HG03469 (cell line): ENCODE data around the gene ANO9.
"Not testable (repeated sequence)": the region's sequence is repeated elsewhere in the genome, so short reads cannot be mapped to it uniquely, and the experiment has no call there.

Source experiments
- ATAC-seq: cut with Tn5 transposase; IDR thresholded peaks from one replicate; pipeline ENCODE4 v1.9.1; 2021; ENCODE audit warnings: mild to moderate bottlenecking, moderate library complexity, moderate number of reproducible peaks; ENCODE audit not compliant: unreplicated experiment

ANO9 gene

DNA sequence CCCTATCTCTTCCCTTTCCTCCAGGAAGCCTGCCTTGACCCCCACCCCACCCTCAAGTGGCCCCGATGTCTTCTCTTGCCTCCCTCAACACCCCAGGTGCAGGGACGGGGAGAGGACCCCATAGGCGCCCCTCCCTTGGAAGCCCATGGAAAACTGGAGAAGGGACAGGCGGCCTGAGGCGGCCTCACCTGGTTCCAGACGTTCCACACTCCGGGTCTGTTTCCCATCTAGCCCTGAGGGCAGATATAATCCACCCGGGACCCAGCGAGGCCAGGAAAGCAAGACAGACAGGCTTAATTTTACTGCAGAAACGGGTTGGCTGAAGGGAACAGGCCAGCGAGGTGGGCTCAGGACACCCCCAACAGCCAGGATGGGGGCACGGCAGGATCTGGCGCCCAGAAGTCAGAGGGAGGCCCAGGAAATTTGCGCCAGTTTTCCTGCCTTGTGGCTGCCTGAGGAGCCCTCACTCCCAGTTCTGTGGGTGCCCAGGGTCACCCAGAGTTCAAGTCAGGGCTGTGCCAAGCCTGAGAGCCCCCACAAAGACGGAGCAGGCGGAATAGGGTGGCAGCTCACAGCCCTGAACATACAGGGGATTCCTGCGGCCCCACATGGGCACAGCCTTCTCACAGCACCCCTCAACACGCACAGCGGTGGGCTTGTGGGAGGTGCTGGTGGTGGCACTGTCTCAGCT is 24.0 kb downstream of the ANO9 start:
- no peak for ATAC-seq

DNA sequence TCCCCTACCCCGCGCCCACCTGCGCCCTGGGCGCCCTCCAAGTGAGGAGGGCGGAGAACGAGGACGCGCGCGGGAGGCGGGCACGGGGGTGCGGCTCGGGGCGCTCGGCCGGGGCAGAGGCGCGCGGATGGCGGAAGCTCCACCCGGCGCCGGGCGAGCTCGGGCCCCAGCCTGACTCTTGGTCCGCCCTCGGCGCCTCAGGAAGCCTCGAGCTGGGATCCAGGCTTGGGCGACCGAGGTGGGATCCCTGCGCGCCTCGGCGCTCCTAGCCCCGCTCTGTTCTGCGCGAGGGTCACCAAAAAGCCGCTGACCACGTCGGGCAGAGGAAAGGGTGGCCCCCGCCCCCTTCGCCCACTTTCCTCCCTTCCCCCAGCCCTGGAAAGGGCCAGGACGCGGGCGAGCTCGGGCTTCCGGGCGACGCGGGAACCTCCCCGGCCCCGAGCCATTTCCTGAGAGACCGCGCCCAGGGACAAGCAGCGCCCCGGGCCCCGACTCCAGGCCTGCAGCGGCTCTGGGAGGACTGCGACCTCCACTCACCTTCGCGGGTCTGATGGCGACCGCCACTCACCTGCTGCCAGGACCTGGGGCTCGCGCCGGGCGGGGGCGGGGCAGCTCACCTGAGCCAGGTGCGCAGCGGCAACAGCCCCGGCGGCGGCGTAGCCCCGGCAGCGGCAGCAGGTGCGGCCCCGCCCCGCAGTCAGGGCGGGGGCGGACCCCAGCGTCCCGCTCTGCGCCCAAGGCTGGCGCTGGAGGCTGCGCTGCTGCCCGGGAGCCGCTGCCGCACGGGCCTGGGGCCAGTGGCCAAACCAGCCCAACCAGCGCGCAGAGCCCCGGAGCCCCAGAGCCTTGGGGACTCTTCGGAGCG is 24.8 kb downstream of the ANO9 start:
- no peak for ATAC-seq

DNA sequence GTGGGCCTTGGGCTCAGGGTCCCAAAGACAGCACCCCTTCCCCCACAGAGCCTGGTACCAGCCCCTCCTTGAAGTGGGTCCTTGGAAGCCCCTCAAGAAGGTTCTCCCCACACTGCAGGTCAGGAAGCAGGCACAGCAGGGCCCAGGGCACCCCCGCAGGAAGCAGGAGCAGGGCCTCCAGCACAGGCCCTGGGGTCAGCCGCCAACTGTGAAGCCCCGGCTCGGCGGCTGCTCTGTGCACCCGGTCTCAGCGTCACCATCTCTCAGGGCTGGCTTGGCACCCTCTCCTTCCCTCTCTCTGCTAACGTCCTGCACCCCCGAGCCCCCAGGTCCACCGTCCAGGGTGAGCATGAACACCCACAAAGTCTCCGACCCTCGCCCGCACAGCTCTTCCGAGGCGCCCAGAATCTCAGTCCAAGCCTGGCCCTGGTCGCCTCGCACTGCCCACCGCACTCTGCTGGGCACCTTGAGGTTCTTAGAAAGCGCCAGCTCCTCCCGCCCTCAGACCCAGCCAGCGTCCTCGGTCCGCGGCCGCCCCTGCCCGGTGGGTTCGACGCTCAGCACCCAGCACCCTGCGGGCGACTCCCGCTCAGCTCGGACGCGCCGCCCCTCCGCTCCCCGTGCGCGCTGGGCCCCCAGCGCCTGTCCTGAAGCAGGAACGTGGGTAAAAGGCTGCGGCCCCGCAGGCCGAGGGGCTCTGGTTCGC is 25.6 kb downstream of the ANO9 start:
- no peak for ATAC-seq

DNA sequence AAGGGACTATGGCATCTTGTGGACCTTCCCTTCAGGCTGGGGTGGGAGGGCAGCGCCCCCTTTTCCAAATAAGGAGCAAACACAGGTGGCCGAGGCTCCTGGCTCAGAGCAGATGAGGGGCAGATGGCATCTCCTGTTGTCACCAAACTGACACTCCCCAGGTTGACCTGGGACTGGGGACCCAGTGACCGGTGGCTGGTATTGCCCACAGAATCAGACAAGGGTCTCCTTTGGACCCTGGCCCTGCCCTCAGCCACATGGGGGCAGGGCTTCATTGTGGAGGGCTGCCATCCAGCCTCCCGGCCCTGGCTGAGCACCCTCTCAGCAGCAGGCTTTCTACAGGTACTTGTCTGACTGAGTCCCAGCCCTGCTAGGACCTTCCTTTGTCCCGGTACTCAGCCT is 26.2 kb downstream of the ANO9 start:
- no peak for ATAC-seq

DNA sequence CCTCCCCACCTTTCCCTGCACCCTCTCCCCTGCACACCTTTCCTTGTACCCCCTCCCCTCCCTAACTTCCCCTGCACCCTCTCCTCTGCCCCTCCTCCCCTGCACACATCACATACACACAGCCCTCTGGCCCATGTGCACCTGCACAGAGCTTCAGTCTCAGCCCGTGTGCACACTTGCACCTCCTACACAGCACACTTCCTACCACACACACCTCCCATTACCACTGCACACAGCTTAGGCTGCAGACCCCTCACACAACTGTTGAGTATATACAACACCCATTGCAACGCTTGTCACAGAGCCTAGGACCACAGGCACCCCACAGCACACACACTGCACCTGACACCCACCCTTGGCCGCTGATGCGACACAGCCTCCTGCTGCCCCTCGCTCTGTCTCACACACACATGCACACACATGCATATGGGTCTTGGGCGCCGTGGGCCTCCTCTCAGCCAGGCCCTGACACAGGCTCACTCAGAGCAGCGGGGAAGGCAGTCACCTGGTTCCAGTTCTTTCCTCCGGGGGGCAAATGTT is 27.4 kb downstream of the ANO9 start:
- no peak for ATAC-seq

DNA sequence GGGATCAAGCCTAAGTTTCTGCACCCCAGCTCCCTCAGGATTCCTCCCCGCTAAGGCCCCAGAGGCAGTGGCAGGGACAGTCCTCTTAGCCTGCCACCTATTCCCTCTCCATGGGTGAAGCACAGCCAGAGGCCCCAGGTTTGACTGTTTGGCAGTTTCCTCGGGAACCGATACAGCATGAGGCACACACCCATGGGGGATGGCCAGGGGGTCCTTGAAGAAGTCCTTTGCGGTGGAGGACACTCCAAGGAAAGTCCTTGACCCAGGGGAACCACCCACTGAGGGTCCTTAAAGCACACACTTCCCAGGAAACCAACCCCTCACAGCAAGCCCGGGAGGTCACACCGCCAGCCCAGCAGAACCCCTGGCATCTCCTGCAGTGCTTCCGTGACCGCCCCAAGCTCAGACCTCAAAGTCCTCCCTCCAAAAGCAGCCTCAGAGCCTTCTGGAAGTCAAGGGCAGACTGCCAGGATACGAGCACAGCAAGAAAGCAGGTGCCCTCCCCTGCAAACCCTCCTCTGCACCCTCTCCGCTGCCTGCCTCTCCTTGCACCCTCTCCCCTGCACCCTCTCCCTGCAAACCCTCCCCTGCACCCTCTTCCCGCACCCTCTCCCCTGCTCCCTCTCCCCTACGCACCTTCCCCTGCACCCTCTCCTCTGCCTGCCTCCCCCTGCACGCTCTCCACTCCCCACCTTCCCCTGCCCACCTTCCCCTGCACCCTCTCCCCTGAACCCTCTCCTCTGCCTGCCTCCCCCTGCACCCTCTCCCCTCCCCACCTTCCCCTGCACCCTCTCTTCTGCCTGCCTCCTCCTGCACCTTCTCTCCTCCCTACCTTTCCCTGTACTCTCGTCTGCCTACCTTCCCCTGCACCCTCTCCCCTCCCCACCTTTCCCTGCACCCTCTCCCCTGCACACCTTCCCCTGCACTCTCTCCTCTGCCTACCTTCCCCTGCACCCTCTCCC is 28.4 kb downstream of the ANO9 start:
- no peak for ATAC-seq

DNA sequence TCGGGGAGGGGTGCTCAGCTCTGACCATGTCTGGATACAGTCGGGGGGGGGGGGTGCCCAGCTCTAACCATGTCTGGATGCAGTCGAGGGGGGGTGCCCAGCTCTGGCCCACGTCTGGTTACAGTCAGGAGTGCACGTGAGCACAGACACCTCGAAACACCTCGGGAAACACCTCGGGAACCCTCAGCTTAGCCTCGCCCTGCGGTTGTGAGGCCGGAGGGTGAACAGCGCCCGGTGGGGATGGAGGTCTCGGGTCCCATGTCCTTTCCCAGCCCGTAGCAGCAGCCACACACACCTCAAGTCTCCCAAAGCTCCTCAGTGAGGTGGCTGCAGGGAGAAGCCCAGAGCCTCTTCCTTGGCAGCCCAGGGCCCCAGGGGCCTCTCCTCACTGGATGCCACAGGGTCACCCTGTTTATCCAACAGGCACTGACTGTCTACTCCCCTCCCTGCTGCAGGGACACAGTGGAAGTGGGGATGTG is 29.1 kb downstream of the ANO9 start:
- no peak for ATAC-seq

DNA sequence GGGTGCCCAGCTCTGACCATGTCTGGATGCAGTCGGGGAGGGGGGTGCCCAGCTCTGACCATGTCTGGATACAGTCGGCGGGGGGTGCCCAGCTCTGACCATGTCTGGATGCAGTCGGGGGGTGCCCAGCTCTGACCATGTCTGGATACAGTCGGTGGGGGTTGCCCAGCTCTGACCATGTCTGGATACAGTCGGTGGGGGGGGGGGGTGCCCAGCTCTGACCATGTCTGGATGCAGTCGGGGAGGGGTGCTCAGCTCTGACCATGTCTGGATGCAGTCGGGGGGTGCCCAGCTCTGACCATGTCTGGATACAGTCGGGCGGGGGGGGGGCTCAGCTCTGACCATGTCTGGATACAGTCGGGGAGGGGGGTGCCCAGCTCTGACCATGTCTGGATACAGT is 30.3 kb downstream of the ANO9 start:
- not testable (repeated sequence) for ATAC-seq

DNA sequence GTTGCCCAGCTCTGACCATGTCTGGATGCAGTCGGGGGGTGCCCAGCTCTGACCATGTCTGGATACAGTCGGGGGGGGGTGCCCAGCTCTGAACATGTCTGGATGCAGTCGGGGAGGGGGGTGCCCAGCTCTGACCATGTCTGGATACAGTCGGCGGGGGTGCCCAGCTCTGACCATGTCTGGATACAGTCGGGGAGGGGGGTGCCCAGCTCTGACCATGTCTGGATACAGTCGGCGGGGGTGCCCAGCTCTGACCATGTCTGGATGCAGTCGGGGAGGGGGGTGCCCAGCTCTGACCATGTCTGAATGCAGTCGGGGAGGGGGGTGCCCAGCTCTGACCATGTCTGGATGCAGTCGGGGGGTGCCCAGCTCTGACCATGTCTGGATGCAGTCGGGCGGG is 31.1 kb downstream of the ANO9 start:
- not testable (repeated sequence) for ATAC-seq

DNA sequence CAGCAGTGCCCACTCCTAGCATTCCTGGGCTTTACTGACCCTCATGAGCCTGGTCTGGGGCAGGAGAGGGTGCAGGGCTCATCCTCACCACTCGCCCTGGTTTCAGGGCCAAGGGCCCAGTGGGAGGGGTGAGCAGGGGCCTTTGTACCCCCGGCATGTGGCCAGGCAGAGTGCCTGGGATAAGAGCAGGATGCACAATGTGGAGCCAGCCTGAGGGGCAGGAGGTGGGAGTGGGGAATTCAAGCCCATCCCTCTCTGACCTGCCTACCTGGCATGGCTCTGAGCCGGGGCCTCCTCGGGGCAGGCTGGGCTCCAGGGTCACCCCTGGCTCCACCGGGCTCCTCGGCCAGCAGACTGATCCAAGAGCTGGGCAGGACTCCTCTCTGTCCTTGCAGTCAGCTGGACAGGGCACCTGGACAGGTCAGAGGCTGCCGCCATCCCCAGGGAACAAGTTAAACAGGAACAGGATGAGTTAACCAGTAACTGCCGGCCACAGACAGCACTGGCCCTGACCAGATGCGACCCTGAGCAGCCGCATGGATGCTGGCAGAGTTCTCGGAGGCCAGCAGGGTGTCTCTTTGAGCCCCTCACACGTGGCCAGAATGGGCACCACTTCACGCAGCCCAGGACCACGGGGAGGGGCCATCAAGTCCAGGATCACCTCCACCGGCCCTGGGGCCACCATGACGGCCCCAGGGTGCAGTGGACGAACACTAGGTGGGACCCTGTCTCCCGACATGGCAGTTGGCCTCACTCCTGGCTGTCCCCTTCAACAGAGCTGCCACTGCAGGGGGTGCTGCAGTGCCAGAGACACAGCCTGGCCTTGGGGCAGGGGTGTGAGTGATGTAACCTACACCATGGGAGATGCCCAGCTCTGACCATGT is 32.0 kb downstream of the ANO9 start:
- ATAC-seq = no peak

DNA sequence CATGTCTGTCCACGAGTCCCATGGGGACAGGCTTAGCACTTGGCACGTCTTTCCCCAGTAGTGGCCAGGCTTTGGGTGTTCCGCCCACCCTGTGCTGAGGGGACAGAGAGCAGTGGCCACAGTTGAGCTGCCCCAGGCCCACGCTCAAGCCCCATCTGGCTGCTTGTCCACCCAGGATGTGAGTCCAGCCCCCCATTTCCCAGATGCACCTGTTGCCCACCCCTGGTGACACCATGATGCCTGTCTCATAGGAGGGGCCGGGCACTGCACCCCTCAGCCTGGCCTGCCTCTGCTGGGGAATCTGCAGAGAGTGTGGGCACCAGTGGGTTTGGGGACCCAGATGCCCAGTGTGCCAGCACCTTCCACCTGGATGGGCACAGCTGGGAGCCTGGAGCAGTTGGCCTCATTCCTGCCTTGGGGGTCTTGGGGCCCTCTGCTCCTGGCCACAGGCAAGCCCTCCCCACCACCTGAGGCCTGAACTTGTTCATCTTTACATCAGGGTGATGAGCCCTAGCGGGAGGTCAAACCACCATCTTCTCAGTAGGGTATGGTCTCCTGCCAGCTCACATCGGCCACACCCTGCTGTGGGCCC is 32.7 kb downstream of the ANO9 start:
- no peak for ATAC-seq

DNA sequence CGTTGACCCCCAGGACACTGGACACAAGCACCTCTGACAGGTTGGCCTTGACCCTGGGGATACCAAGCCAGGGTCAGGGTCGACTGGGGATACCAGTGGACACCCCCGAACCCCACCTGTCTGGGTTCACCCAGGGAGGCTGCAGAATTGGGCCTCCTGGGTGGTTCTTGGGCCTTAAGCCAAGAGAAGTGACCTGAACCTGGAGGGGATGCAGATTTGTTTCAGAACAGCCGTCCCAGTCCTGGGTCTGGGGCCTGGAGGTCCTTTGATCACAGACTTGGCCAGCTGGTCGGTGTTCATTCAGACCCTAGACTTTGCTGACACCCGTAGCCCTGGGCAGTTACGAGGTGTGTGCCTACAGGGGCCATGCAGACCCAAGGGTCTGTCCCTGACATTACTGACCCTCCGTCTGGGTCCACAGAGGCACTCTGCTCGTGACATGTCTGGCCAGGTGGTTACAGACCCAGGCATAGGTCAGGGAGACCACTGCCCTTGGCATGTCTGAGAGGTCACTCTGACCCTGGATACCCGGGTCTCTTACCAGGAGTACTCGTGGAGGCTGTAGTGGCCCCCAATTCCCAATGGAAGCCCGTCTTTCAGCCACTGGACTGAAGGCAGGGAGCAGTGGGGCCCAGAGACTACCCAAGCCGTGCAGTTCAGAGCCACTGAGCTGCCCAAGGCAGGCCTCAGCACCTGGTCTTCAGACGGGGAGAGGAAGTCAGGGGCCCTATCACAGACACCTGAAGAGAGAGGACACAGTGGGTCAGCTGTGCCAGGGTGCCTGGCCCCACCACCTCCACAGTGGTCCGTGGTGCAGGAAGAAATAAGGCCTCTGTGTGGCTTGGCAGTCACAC is 33.4 kb downstream of the ANO9 start:
- no peak for ATAC-seq

DNA sequence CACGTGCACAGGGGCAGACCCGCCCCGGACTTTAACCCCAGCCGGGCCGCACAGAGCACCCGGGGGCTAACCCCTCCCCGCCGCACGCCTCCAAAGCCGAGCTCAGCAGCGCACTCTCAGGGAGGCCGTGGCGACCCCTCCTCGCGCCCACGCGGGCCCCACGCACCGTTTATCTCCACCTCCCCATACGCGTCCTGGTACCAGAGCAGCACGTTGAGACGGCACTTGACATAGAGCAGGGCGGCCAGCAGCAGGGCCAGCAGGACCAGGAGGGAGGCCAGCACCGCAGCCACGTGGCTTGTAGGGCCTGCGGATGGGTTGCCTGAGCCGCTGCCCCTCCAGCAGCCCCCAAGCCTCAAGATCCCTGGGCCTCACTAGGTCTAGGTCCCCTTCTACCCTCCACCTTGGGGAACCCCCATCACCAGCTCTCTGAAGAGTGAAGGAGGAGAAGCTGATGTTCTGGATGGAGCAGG is 34.1 kb downstream of the ANO9 start:
- no peak for ATAC-seq

DNA sequence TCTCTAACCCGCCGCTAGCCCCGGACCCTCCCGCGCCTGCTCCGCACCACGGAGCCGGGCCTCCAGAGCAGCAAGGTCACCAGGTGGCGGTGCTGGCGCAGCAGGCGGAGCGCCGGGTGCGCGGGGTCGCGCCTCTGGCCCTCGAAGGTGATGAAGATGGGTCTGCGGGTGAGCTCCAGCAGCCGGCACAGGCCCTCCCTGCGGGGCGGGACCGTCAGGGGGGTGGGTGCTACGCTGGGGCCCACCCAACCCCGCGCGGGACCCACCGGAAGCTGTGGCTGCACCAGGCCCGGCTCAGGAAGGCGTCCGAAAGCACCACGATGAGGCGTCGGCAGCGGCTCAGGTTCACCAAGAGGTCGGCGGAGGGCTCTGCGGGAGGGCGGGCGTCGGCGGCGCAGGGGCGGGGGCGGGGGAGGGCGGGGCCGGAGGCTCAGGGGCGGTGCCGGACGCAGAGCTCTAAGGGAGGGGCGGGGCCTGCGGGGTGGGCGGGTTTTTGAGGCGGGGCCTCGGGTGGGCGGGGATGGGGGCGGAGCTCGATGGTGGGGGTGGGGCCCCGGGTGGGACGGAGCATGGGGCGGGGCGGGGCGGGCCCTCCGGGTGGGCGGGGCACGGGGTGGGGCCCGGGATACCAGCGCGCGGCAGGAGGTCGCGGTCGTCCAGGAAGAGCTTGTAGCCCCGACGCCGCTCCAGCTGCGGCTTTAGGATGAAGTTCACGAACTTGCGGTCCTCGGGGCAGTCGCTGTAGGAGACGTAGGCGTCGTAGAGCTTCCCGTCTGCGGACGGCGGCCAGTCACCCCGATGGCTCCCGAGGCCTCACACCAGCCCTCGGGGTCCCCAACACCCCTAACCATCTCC is 34.8 kb downstream of the ANO9 start:
- ATAC-seq = no peak

DNA sequence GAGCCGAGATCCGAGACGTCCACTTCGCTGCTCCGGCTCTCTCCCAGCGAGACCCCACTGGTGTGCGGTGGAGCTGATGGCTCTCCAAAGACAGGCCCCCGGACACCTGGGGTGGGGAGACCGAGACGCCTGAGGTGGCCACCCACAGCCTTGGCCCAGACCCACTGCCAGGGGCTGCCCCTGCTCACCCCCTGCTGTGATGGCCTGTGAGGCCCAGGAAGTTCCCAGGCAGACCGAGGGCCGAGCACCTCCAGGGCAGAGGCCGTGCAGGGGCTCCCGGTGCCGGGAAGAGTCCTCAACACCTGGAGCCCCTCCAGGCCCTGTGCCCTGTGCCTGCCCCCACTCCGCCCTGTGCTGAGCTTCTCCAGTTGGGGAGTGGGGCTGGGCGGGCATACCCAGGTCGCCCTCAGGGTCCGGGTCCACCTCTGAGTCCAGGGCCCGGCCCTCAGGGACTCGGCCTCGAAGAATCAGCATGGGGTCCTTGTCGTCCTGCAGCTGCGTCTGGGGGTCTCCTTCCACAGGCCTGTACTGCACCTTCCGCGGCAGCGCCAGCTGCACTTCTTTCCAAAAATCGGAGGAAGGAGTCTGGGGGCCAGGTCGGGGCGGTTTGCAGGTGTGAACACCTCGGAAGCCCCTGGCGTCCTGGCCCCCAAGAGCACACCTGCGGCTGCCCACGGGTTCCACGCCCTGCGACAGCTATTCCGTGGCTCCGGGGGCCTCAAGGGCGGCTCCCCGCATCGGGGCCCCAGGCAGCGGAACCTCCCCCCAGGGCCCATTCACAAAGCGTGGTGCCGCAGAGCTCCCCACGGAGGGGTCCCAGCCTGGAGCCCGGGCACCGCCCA is 35.6 kb downstream of the ANO9 start:
- ATAC-seq = no peak
